ENCODE results near the gene AP2A1.

- TF ChIP-seq ZFX (IDR thresholded peaks at IDR 0.05; ENCODE audit: borderline replicate concordance) (no peak), CTCF (IDR thresholded peaks at IDR 0.05) (no peak)
Observed at GRCh38 chr19:49814010-49814409, 47.2 kb downstream of the AP2A1 start.
